Medulla oblongata (tissue), 1 donor: Measurements from ENCODE around the gene GDNF.
"Not testable (repeated sequence)": the region's sequence is repeated elsewhere in the genome, so short reads cannot be mapped to it uniquely, and the experiment has no call there.

ENCODE experiments used
- DNase-seq: peaks from one replicate; pipeline ENCODE4 v3.0.0-alpha.2; 2015; ENCODE audit errors: extremely low spot score

GDNF gene, protein sequence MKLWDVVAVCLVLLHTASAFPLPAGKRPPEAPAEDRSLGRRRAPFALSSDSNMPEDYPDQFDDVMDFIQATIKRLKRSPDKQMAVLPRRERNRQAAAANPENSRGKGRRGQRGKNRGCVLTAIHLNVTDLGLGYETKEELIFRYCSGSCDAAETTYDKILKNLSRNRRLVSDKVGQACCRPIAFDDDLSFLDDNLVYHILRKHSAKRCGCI

DNA sequence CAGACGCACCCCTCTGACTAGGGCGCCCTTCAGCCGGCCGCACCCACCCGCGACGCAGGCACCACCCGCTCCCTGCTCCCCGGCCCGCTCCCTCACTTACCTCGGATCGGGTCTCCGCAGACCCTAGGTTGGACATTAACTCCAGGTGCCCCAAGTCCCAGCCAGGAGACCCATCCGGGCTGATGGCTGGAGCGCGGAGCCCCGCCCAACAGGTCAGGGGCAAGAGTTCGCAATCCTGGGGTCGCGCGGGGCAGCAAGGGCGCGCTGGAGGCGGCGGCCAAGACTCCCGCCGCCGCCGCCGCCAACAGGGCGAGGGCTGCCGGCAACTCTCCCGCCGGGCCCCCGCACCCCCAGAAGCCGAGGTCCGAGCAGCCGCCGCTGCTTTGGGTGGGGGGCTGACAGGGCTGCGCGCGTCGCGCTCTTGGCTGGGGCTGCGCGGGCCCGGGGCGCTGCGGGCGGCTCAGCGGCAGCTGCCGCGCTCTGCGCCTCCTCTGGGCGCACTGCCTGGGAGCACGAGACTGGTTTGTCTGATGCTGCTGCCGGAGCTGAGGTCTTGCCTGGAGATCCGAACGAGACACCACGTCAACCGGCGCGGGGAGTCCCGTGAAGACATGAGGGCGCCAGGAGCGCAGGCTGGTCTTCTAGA, at the start of gene GDNF:
GDNF (minus strand) TSS at position 635 of the 646 bp plus-strand sequence. CDS start 5,245 bp downstream, outside the sequence.
- peak; percentile 30 for DNase-seq

DNA sequence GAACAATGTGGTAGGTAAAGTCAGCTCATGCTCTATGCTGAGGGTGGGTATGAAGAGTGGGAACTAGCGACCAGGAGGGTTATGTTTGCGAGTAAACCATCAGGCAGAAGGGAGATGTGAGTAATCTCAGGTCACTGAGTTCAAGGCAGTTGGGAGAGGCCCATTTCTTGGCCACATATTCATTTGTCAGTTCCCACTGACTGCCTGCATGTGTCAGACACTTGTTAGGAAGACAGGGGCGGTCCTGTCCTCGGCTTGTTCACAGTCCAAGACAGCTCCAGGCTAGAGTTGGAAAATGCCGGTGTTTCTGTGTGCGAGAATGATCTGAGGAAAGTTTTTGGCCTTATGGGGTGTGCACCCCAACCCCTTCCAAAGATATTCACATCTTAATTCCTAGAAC, 48.6 kb upstream of the GDNF start:
- no peak for DNase-seq

DNA sequence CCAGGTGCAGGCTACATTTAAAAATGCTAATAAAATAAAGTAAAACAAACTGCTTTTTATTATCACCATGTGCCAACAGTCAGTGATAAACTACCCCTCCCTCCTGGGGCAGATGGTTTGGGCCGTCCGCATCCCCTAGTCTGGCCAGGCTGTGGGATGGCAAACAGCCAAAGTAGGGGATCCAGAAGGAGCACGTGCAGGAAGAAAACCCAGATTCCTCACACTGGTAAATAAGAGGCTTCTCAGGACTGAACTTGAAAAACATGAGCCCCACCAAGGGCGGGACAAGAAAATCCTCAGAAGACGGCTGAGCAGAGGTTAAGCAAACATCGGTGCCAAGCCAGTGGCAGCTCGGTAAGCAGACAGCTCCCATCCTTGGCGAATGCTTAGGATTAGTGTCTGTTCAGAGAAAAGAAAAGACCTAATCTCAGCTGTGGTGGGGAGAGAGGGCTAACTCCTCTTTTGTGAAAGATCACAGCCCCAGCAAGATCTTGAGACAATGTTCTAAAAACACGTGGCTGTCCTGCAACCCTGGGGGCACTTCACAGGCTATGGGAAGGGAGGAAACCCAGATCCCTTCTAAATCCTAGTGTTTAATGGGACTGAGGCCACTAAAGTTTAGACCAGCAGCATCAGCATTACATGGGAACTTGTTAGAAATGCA, 46.5 kb upstream of the GDNF start:
- no peak for DNase-seq

DNA sequence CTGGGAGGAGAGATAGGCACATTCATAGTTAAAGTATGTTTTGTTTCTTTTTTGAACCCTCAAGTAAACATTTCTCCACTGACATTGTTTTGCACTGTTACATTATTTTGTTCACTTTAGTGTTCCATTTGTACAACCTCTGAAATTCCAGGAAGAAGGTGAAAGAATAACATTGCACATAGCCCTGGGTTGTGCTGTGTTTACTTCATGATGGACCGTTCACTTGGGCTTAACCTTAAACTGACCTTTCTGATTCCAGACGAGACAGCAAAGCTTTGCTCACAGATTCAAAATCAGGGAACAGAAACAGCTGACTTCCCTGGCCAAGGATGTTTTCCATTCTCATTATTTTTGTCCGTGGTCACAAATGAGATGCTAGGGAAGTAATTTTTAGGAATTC, 42.8 kb upstream of the GDNF start:
- no peak for DNase-seq

DNA sequence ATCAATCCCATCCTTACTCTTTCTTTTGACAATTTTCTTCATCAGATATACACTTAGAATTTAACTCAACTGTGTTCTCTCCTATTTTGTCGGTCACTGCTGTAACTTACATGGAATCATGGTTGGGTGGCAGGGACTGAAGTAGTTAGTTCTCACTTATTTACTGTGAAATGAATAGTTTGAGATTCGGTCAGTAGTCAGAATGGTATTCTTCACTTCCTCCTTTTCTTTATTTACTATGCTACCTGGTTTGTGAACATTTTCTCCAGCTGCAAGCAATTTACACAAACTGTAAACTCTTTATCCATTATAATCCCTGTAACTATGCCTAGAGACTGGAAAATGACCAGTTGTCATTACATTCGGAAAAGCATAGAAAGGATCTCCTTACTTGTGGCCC, 41.5 kb upstream of the GDNF start:
- no peak for DNase-seq

DNA sequence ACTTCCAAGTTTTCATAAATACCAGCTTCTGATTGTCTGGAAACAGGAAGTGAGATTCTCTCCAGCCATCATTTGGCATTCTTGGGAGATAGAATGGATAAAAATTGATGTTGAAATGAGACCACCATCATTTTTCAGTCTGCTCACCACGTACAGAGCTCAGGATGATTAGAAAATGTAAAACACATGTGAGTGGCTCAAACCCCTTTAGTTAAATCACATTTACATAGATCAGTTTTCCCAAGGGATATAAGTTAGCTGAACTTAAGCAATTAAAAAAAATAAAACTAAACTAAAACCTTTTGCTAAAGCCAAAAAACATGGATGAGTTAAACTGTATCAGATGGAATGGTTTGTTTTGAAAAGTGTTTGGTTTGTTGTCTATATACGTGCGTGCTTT, 37.1 kb upstream of the GDNF start:
- no peak for DNase-seq

DNA sequence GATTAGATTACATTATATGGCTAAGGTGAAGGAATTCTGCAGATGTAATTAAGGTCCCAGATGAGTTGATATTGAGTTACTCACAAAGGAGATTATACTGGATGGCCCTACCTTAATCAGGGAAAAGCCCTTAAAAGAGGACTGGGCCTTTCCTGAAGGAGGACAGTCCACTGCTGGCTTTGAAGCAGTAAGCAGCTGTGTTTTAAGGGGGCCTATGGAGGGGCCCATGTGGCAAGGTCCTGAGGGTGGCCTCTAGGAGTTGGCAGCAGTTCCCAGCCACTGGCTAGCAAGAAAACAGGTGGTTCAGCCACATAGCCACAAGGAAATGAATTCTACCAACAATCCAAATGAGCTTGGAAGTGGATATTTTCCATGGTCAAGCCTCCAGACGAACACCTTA, 36.4 kb upstream of the GDNF start:
- no peak for DNase-seq

DNA sequence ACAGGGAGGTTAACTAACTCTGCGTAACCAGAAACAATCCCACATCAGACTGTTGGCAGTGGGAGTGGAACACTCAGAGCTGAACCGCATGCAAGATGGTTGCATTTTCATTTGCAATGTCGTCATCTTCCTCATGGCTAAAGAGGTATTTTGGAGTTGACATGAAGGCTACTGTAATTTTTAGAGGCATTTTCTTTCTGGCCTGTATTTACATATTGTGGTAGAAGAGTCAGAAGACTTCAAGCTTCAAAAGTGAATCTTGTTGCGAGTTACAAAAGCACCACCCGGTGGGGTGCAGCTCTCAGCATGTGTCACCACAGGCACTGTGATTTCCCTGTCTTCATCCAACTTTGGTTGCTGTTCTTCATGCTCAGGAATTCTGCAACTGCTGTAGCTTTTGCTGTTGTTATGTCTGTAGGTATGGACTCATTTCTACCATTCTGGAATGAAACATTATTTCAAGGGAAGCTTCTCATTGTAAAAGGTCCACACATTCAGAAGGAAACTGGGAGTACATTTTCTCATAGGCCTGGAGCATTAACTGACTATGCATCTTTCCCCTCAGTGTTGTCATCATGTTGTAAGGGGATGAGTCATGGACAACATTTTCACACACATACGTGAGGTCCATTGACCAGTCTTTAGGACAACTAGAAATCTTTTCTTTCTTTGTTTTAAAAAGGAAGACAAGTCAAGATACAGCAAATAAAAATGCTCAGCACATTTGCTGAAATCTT, 35.4 kb upstream of the GDNF start:
- DNase-seq = no peak

DNA sequence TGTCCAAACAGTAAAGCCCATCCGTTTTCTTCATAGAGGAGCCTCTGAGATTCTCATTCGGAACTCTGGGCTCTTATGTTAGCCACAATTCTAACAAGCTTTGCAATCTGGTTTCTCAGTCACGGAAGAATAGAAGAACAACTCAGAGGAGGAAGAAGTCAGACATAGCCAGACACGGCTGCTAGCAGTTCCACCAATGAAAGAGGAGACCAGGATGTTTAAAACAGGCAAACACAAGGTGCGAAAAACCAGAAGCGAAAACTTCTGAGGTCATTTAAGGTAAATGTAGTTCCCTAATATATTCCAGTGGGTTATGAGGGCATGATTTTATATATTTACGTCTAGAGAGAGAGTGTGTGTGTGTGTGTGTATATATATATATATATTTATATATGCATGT, 34.1 kb upstream of the GDNF start:
- no peak for DNase-seq

DNA sequence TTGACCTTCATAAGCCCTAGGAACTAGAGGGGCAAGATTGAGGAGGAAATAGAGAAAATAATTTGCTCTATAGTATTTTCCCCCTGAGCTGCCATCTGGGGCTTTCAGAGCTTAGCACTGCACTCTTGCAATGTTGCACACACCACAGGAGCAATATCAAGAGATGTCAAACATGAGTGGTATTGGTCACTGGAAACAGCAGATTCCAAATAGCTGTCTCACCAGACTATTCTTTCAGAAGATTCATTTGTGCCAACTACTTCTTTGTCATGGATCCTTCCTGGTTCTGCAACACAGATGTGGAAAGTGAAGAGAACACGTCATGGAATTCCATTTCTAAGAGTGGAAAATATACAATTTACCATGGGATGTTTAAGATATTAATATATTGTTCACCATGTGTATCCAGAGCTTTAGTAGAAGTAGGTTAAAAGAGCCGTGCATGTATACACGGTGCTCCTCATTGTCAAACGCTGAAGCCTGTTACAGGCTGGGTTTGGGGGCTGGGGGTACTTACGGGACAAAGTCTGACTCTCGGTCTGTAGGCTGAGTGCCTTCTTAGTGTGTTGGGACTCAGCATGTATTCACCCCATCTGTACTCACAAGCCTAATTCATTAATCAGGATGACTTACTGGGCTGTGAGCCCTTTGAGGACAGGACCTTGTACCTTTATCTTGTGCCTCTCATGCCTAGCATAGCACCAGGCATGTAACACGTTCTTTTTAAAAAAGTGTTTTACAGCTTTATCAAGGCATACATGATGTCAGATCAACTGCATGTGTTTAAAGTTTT, 31.4 kb upstream of the GDNF start:
- DNase-seq = no peak

DNA sequence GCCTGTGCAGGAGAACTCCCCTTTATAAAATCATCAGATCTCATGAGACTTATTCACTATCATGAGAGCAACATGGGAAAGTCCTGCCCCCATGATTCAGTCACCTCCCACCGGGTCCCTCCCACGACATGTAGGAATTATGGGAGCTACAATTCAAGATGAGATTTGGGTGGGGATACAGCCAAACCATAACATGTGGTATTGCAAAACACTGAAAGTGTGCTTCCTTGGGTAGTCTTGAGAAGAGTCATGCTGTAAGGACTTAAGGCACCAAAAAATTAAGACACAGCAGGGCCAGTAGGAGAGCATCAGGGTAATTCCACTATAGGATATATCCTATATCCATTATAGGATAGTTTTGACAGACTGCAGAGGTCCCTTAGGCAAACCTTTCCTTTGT, 29.4 kb upstream of the GDNF start:
- DNase-seq = no peak

DNA sequence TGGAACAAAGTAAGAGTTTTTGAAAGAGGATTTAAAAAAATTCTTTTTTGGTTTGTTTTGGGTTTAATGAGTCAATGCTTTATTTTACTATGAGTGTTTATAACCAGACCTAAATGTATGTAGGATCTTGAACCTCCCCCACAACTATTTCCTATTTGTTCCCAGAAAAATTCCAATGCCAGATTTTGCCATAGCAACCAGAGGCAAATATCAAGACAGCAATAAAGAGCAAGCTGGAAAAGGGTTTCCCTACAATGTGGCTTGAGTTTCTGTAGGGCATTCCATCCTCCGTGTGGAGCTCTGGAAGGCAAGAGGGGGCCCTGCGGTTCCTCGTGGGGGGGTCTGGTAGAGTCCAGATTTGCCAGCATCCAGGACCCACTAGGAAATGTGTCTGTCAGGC, 27.8 kb upstream of the GDNF start:
- DNase-seq = no peak

DNA sequence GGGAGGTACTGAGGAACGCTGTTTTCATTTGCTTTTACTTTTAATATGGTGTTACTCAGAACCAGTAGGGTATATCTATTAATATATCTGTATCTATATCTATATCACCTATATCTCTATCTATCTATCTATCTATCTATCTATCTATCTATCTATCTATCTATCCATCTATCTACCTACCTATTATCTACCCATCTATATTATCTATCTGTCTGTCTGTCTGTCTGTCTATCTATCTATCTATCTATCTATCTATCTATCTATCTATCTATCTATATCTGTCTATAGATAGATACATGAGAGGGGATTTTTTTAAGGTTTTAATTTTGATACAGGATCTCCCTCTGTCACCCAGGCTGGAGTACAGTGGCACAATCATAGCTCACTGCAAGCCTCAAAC, 23.1 kb upstream of the GDNF start:
- not testable (repeated sequence) for DNase-seq

DNA sequence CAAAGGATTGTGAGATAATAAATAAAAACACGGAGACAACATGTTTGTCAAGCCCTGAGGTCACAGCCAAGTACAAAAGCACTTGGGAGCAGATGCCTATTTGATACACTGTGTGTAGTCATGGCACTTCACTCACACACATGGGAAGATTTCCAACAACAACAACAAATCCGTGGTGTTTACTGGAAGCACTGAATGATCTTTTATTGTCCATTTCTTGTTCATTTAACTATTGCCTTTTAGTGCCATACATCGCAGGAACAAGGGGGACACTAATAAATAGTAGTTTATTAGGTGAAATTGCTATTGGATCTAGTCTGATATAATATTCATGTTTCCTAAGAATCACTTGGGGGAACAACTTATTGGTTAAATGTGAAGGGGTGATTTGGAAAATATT, 20.4 kb upstream of the GDNF start:
- no peak for DNase-seq

DNA sequence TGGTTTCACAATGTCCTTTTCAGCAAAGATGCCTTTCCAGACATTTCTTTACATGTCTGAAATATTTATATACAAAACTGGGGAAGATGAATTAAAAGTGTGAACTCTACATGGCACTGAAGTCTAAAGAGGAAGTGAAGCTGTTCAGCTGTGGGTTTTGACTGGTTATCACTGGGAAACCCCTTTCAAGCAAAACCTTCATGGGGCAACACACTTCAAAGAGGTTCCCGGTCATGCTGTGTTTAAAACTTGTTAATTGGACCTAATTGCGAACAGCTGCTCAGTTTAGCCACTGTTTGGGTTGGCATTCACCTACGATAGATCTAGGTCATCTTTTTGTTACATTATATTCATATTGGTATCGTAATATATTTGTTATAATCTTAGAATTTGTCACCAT, 20.0 kb upstream of the GDNF start:
- no peak for DNase-seq

DNA sequence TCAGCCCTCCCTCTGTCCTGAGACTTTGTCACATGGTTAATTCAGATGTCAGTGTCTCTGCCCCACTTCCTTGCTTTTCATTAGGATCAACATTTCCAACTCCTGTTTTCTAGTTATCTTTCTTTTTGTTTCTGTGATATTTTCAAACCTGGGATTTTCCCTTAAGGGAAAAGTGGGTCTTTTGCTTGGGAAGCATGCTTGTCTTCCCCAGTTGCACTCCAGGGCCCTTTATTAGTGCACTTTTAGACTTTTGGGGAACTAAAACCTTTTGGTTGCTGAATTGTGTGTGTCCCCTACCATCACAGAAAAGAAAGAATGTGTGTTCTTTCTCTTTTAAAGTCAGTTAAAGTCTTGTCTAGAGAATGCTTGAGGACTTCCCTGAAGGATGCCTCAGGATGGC, 18.4 kb upstream of the GDNF start:
- DNase-seq = no peak

DNA sequence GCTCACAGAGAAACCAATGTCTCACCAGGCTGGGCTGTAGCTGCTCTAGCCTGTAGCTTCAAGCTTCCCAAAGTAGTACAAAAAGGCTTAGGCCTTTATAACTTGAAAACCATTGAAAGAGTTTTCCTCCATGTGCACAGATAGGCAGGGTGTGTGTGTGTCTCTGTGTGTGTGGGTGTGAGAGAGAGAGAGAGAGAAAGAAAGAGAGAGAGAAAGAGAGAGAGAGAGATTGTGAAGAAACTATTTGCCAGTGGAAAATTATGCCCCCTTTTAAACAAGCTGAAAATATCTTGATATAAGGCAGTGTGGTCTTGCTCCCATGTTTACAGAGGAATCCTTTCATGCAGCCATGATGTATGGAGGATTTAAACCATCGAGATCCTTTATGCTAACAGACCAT, 17.9 kb upstream of the GDNF start:
- no peak for DNase-seq

DNA sequence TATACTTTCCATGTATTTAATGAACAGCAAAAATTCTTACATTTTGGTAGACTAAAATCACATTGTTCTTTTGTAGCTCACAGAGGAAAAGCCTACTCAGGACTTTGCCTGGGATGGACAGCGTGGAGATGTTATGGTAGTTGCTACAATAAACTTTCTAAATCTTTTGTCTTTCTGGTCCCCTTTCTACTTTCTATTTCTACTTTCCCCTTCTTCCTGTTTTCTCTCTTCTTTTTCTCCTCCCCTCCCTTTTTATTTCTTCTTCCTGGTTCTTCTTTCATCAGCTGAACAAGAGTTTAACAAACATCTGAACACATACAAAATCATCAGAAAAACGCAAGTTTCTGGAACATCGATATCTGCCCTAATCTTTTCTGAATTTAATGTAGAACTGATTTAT, 15.6 kb upstream of the GDNF start:
- DNase-seq = no peak

DNA sequence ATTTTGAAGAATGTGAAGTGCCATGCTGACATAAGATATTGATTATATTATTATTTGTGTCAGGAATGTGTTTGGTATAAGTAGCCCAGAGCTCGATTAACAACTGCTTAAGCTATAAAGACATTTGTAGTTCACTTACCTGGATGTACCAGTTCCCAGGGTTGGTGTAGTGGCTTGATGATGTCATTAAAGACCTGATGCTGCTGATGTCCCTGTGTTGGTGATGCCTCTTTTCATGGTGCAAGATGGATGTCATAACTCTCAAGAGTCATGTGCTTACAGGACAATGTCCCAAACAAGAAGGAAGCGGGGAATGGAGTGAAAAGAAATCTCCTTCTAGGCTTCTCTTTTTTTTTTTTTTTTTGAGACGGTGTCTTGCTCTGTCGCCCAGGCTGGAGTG, 11.5 kb upstream of the GDNF start:
- DNase-seq = no peak

DNA sequence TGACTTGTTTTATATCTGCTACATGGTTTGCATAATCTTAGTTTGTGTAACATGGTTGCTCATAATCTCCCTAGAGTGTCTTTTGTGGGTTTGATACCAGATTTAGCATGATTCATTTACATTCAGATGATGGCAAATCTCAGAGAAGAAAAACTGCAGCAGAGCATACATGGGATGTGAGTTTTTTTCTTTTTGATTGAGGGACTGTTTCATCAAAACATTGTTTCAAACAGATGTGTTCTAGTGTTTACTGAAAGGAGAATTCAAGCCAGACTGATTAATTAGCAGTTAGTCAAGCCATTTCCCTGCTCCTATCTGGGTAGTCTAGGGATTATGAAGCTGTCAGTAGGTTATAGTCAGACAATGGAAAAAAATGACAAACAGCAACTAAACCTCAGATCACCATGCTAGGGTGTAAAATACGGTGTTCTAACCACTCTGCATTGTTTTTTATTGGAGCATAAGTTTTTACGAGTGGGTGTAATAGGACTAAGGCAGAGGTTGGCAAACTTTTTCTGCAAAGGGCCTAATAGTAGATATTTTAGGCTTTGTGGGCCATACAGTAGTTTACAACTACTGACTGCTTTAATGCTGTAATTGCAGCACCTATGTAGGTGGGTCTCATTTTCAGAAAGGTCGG, 10.5 kb upstream of the GDNF start:
- DNase-seq = no peak

DNA sequence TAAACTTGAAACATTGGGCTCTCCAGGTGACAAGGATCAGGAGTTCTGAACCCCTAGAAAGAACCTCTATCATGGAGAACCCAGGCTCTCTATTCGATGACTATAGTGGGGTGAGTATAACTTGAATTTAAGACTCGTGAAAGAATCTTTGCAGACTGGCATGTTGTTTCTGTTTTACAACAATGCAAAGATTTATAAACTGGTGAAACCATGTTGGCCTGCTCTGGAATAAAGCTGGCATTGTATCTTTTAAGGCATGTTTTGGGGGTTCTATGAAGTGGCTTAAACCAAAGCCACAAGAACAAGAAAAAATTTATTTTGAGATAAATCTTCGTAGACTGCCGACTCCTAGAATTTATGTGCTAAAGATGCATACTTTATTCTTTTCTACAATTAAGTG, 9.8 kb upstream of the GDNF start:
- no peak for DNase-seq
